Activated naive CD8-positive, alpha-beta T cell treated with anti-CD3 and anti-CD28 coated beads, Interleukin-2, amount 50 U/mL, for 16 hours (primary cell): ENCODE measurements around the gene OR51V1.
"Not testable (repeated sequence)": the region's sequence is repeated elsewhere in the genome, so short reads cannot be mapped to it uniquely, and the experiment has no call there.

Source experiments
- DNase-seq: peaks from one replicate; pipeline ENCODE4 v3.0.0-alpha.2; 2020; ENCODE audit warnings: low read depth, low spot score

Gene OR51V1

GRCh38 chr11:5171856-5172255 lies 28.6 kb downstream of the OR51V1 start:
- no peak for DNase-seq

DNA sequence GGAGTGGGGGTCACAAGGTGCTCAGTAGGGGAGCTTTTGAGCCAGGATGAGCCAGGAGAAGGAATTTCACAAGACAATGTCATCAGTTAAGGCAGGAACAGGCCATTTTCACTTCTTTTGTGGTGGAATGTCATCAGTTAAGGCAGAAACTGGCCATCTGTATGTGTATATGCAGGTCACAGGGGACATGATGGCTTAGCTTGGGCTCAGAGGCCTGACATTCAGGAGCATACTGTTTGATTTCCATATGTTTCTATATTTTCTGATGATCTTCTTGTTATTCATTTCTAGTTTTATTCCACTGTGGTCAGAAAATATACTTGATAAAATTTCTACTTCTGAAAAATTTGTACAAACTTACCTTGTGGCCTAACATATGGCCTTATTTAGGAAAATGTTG lies 34.6 kb downstream of the OR51V1 start:
- DNase-seq, result not testable (repeated sequence)

- DNase-seq, result not testable (repeated sequence)
Measured at GRCh38 chr11:5164807-5165206, 35.7 kb downstream of the OR51V1 start.

DNA sequence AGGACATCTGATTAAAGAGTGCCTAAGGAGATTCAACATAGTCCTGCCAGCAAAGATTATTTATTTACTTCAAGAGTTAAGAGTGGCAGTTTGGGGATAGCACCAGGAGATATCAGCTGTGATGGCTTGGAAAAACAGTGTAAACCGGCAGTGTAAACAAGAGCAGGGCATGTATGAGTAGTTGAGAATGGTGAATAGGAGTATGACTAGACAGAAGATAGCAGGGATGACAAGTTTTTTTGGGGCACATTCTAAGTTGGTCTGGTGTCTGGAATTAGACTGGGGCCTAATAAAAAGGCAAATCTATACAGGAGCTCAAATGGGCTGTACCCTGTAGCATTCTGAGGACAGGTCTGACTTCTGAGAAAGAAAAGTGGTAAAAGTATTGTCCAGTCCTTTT lies 39.4 kb downstream of the OR51V1 start:
- DNase-seq, result not testable (repeated sequence)

DNA sequence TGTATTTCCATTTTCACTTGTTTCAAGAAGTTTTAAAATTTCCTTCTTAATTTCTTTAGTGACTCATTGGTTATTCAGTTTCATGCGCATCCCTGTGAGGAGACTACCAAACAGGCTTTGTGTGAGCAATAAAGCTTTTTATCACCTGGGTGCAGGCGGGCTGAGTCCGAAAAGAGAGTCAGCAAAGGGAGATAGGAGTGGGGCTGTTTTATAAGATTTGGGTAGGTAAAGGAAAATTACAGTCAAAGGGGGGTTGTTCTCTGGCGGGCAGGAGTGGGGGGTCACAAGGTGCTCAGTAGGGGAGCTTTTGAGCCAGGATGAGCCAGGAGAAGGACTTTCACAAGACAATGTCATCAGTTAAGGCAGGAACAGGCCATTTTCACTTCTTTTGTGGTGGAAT lies 40.3 kb downstream of the OR51V1 start:
- DNase-seq, result not testable (repeated sequence)

GRCh38 chr11:5159806-5160205 lies 40.7 kb downstream of the OR51V1 start:
- no peak for DNase-seq

- no peak for DNase-seq
Measured at GRCh38 chr11:5154657-5155056, 45.8 kb downstream of the OR51V1 start, which contains the start of gene OR52A1. TSS of gene OR52A1 (minus strand) at chr11:5154757. CDS start at chr11:5152369, 2,388 bp downstream.

- no peak for DNase-seq
Measured at GRCh38 chr11:5153574-5154431, 46.7 kb downstream of the OR51V1 start.

GRCh38 chr11:5151713-5152153 lies 48.7 kb downstream of the OR51V1 start:
- no peak for DNase-seq
